ENCODE measurements around the gene SCMH1. TPM values are rescaled to one million over a fixed set of nuclear protein-coding genes. Genes with fewer than 3 reads are reported as not detected.

SCMH1 gene
- total and polyA plus RNA-seq, 9 donors: 32.8 to 80.2 (median 49.8) TPM

GRCh38 chr1:41275831-41276230 is 33.7 kb upstream of the SCMH1 start:
- Histone ChIP-seq H3K36me3 (no peaks in the 10 kb centered on the region), H3K4me1 (ENCODE audit: insufficient read depth) (no peaks in the 10 kb centered on the region), H3K27me3 (no peaks in the 10 kb centered on the region), H3K27ac (no peak overlapping the region), H3K9me3 (no peaks in the 10 kb centered on the region), H3K4me3 (no peak overlapping the region)
- 84 to 88% (median 86%) methylated on average over 9 of the region's 9 CpGs for WGBS, 3 donors
- no peak for DNase-seq
- intact Hi-C loops (cut with DNase I): no loop called here
- TF ChIP-seq EP300 (IDR thresholded peaks at IDR 0.05): no peak
- no peak for TF ChIP-seq POLR2A (IDR thresholded peaks at IDR 0.05)
- TF ChIP-seq CTCF (IDR thresholded peaks at IDR 0.05): no peak

GRCh38 chr1:41274752-41275545 is 32.8 kb upstream of the SCMH1 start:
- intact Hi-C loops (cut with DNase I): no loop called here

GRCh38 chr1:41272601-41273000 is 30.5 kb upstream of the SCMH1 start:
- DNase-seq: no peak
- Histone ChIP-seq H3K4me1 (ENCODE audit: insufficient read depth) (no peaks in the 10 kb centered on the region), H3K27ac (no peak overlapping the region), H3K27me3 (no peaks in the 10 kb centered on the region), H3K4me3 (no peak overlapping the region), H3K36me3 (no peaks in the 10 kb centered on the region), H3K9me3 (no peaks in the 10 kb centered on the region)
- 67 to 79% (median 77%) methylated on average over 8 of the region's 8 CpGs for WGBS, 3 donors
- TF ChIP-seq EP300 (IDR thresholded peaks at IDR 0.05) (no peak), POLR2A (IDR thresholded peaks at IDR 0.05) (no peak), CTCF (IDR thresholded peaks at IDR 0.05) (no peak)
- intact Hi-C loops (cut with DNase I): no loop called here

More at GRCh38 chr1:41274752-41275545, 32.8 kb upstream of the SCMH1 start:
- TF ChIP-seq EP300 (IDR thresholded peaks at IDR 0.05): no peak
- TF ChIP-seq CTCF (IDR thresholded peaks at IDR 0.05): no peak
- TF ChIP-seq POLR2A (IDR thresholded peaks at IDR 0.05): no peak
- no peaks in the 10 kb centered on the region for H3K36me3 ChIP-seq
- no peaks in the 10 kb centered on the region for H3K9me3 ChIP-seq
- no peak overlapping the region for H3K4me3 ChIP-seq
- 78 to 81% (median 79%) methylated on average over 7 of the region's 7 CpGs for WGBS, 3 donors
- H3K27ac ChIP-seq: no peak overlapping the region
- DNase-seq: no peak
- H3K27me3 ChIP-seq: no peaks in the 10 kb centered on the region
- no peaks in the 10 kb centered on the region for H3K4me1 ChIP-seq (ENCODE audit: insufficient read depth)

- H3K27me3 ChIP-seq: no peaks in the 10 kb centered on the region
- no peaks in the 10 kb centered on the region for H3K4me1 ChIP-seq (ENCODE audit: insufficient read depth)
- peak; percentile 89 to 94 (median 91) for TF ChIP-seq CTCF (IDR thresholded peaks at IDR 0.05)
- TF ChIP-seq POLR2A (IDR thresholded peaks at IDR 0.05): no peak
- no peak for TF ChIP-seq EP300 (IDR thresholded peaks at IDR 0.05)
- H3K9me3 ChIP-seq: no peaks in the 10 kb centered on the region
- H3K27ac ChIP-seq: no peak overlapping the region
- no peaks in the 10 kb centered on the region for H3K36me3 ChIP-seq
- intact Hi-C loops (cut with DNase I): loop anchor here (2.0 to 5.0 kb wide), 2 partner anchors 149 kb away; no protein-coding TSS in a partner anchor
- WGBS, 3 donors: 10 to 13% (median 13%) methylated on average over 8 of the region's 8 CpGs
- DNase-seq: peak; percentile 65 to 81 (median 78)
- H3K4me3 ChIP-seq: no peak overlapping the region
These were observed 26.2 kb upstream of the SCMH1 start for GRCh38 chr1:41268154-41268770.
